Measurements from ENCODE around the gene MBNL2.

MBNL2 gene

DNA sequence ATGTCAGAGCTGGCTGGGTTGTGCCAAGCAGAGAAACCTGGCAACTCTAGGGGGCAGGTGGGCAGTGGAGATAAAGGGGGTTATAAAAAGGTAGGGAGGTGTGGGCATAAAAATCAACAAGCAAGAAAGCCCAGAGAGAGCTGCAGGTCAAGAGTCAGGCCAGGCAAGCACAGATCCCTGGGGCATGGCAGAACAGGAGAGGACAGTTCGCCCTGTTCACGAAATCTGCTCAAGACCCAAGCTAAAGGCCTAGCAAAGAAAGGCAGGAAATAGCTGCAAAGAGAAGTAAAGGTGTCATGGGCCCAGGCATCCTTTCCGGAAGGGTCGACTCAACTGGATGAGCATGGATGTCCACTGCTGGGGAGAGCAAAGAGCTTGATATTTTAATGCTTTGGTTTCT, 3.4 kb downstream of the MBNL2 start:
- no peak for TF ChIP-seq POLR2A (IDR thresholded peaks at IDR 0.05; ENCODE audit: low read depth, low read length)
- TF ChIP-seq POLR2AphosphoS5 (IDR thresholded peaks at IDR 0.05; ENCODE audit: low read depth, low read length), result no peak
- no peak for TF ChIP-seq TAF1 (IDR thresholded peaks at IDR 0.05; ENCODE audit: borderline replicate concordance, low read depth, low read length)
- FAIRE-seq, result no peak
- DNase-seq (ENCODE audit: insufficient read length), result no peak

DNA sequence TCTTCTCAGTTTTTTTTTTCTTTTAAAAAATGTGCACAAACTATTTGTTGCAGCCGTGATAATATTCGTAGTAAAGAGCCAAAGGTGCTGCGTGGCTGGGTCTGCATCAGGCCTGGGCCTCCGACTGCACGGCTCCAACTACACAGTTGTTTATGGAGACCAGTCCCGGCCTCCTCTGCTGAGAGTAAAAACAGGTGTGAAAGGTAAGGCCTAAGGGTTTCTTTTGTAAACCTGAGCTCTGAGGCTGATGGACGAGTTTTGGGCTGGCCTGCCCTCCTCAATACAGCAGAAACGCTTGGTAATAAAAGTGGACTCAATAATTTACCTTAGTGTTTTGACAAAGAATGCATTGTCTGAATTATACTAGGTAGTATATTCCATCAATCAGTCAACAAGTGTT, 3.9 kb downstream of the MBNL2 start:
- DNase-seq (ENCODE audit: insufficient read length), result no peak
- no peak for TF ChIP-seq POLR2AphosphoS5 (IDR thresholded peaks at IDR 0.05; ENCODE audit: low read depth, low read length)
- no peak for TF ChIP-seq TAF1 (IDR thresholded peaks at IDR 0.05; ENCODE audit: borderline replicate concordance, low read depth, low read length)
- no peak for TF ChIP-seq POLR2A (IDR thresholded peaks at IDR 0.05; ENCODE audit: low read depth, low read length)

GRCh38 chr13:97226788-97227627, 4.9 kb downstream of the MBNL2 start:
- TF ChIP-seq TAF1 (IDR thresholded peaks at IDR 0.05; ENCODE audit: borderline replicate concordance, low read depth, low read length) (no peak), POLR2AphosphoS5 (IDR thresholded peaks at IDR 0.05; ENCODE audit: low read depth, low read length) (no peak), POLR2A (IDR thresholded peaks at IDR 0.05; ENCODE audit: low read depth, low read length) (no peak)
- peak; percentile 44 for FAIRE-seq
- DNase-seq (ENCODE audit: insufficient read length), result no peak

More for the DNA sequence above, 3.9 kb downstream of the MBNL2 start:
- FAIRE-seq, result no peak

GRCh38 chr13:97228850-97229521, 6.9 kb downstream of the MBNL2 start:
- FAIRE-seq, result no peak
- no peak for DNase-seq (ENCODE audit: insufficient read length)
- no peak for TF ChIP-seq POLR2A (IDR thresholded peaks at IDR 0.05; ENCODE audit: low read depth, low read length)
- no peak for TF ChIP-seq TAF1 (IDR thresholded peaks at IDR 0.05; ENCODE audit: borderline replicate concordance, low read depth, low read length)
- TF ChIP-seq POLR2AphosphoS5 (IDR thresholded peaks at IDR 0.05; ENCODE audit: low read depth, low read length), result no peak

GRCh38 chr13:97229699-97230098, 7.6 kb downstream of the MBNL2 start:
- DNase-seq (ENCODE audit: insufficient read length) (no peak), FAIRE-seq (no peak)
- no peak for TF ChIP-seq TAF1 (IDR thresholded peaks at IDR 0.05; ENCODE audit: borderline replicate concordance, low read depth, low read length)

GRCh38 chr13:97231118-97231828, 9.1 kb downstream of the MBNL2 start:
- no peak for DNase-seq (ENCODE audit: insufficient read length)
- FAIRE-seq, result no peak
- TF ChIP-seq POLR2AphosphoS5 (IDR thresholded peaks at IDR 0.05; ENCODE audit: low read depth, low read length) (no peak), POLR2A (IDR thresholded peaks at IDR 0.05; ENCODE audit: low read depth, low read length) (no peak), TAF1 (IDR thresholded peaks at IDR 0.05; ENCODE audit: borderline replicate concordance, low read depth, low read length) (no peak)

GRCh38 chr13:97231829-97232196, 9.7 kb downstream of the MBNL2 start:
- DNase-seq (ENCODE audit: insufficient read length), result no peak
- TF ChIP-seq TAF1 (IDR thresholded peaks at IDR 0.05; ENCODE audit: borderline replicate concordance, low read depth, low read length) (no peak), POLR2A (IDR thresholded peaks at IDR 0.05; ENCODE audit: low read depth, low read length) (no peak), POLR2AphosphoS5 (IDR thresholded peaks at IDR 0.05; ENCODE audit: low read depth, low read length) (no peak)
- FAIRE-seq, result no peak

- TF ChIP-seq POLR2A (IDR thresholded peaks at IDR 0.05; ENCODE audit: low read depth, low read length), result no peak
- no peak for TF ChIP-seq POLR2AphosphoS5 (IDR thresholded peaks at IDR 0.05; ENCODE audit: low read depth, low read length)
- no peak for TF ChIP-seq TAF1 (IDR thresholded peaks at IDR 0.05; ENCODE audit: borderline replicate concordance, low read depth, low read length)
- no peak for DNase-seq (ENCODE audit: insufficient read length)
- no peak for FAIRE-seq
Measured at GRCh38 chr13:97233499-97233898, 11.4 kb downstream of the MBNL2 start.

DNA sequence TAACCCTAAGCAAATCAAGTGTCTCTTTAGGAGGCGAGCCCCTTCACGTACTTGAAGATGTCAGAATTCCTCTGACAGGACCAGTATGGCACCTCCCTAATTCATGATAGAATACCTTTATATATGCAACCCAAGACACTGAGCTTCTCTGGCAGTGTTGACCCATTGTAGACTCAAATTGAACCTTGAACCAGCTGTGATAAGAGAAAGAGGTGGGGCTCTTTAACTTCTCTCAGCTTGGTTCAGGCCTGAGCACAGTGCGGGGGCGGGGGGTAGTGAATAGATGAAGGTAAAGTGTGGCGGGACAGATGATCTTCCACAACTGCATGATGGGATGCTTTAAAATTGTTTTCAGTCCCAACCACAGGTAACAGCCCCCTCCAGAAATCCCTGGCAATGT, 12.1 kb downstream of the MBNL2 start:
- DNase-seq (ENCODE audit: insufficient read length), result no peak
- no peak for FAIRE-seq
- no peak for TF ChIP-seq POLR2AphosphoS5 (IDR thresholded peaks at IDR 0.05; ENCODE audit: low read depth, low read length)
- no peak for TF ChIP-seq TAF1 (IDR thresholded peaks at IDR 0.05; ENCODE audit: borderline replicate concordance, low read depth, low read length)
- no peak for TF ChIP-seq POLR2A (IDR thresholded peaks at IDR 0.05; ENCODE audit: low read depth, low read length)

- FAIRE-seq (no peak), DNase-seq (ENCODE audit: insufficient read length) (no peak)
- no peak for TF ChIP-seq POLR2A (IDR thresholded peaks at IDR 0.05; ENCODE audit: low read depth, low read length)
- TF ChIP-seq TAF1 (IDR thresholded peaks at IDR 0.05; ENCODE audit: borderline replicate concordance, low read depth, low read length), result no peak
- TF ChIP-seq POLR2AphosphoS5 (IDR thresholded peaks at IDR 0.05; ENCODE audit: low read depth, low read length), result no peak
Measured at GRCh38 chr13:97234742-97235141, 12.6 kb downstream of the MBNL2 start.

- DNase-seq (ENCODE audit: insufficient read length), result no peak
- no peak for FAIRE-seq
- no peak for TF ChIP-seq POLR2A (IDR thresholded peaks at IDR 0.05; ENCODE audit: low read depth, low read length)
Measured at GRCh38 chr13:97235549-97236231, 13.6 kb downstream of the MBNL2 start.
